Cardiac fibroblast (primary cell): ENCODE results near the gene KCNQ5.

Source experiments
- DNase-seq, 2 donors: peaks; one replicate each; pipeline versions ENCODE4 v3.0.0 to v3.0.0-alpha.2; 2010; ENCODE audit warnings: low read depth in 2 of 2
- H3K4me3 ChIP-seq, 2 donors: replicated peaks in 1 of 2; 1 replicate in 1 of 2; 2 replicates in 1 of 2; pipeline ENCODE4 v1.5.1; 2011; ENCODE audit warnings: low read depth in 2 of 2, low read length in 2 of 2, mild to moderate bottlenecking in 2 of 2, moderate library complexity in 1 of 2
- CTCF ChIP-seq: IDR thresholded peaks from one replicate; pipeline ENCODE4 v1.5.1; 2011; ENCODE audit warnings: low read depth, mild to moderate bottlenecking, low read length, inconsistent platforms

Gene KCNQ5

GRCh38 chr6:73109659-73110058, 487.8 kb downstream of the KCNQ5 start:
- DNase-seq: no peak
- no peak overlapping the region for H3K4me3 ChIP-seq
- no peak for TF ChIP-seq CTCF

GRCh38 chr6:73116330-73116729, 494.5 kb downstream of the KCNQ5 start:
- no peak overlapping the region for H3K4me3 ChIP-seq
- DNase-seq: no peak
- TF ChIP-seq CTCF: no peak

GRCh38 chr6:73121421-73121993, 499.6 kb downstream of the KCNQ5 start:
- H3K4me3 ChIP-seq: no peak overlapping the region
- TF ChIP-seq CTCF: peak; percentile 22
- DNase-seq: peak; percentile 52 to 56

- H3K4me3 ChIP-seq: no peak overlapping the region
- no peak for TF ChIP-seq CTCF
- DNase-seq: no peak
Observed at GRCh38 chr6:73123632-73124329, 501.9 kb downstream of the KCNQ5 start.

GRCh38 chr6:73129653-73130443, 508.0 kb downstream of the KCNQ5 start:
- DNase-seq: peak; percentile 80 to 83
- TF ChIP-seq CTCF: peak; percentile 99
- H3K4me3 ChIP-seq: no peak overlapping the region

- no peak for TF ChIP-seq CTCF
- H3K4me3 ChIP-seq: no peak overlapping the region
- peak; percentile 6 to 8 for DNase-seq
Observed at GRCh38 chr6:73131706-73132105, 509.8 kb downstream of the KCNQ5 start.
